ENCODE results near the gene KIF4A. TPM values are rescaled to one million over a fixed set of nuclear protein-coding genes. Genes with fewer than 3 reads are reported as not detected.
"Not testable (repeated sequence)": the region's sequence is repeated elsewhere in the genome, so short reads cannot be mapped to it uniquely, and the experiment has no call there.

The KIF4A gene
- total RNA-seq = under 1 TPM in 3 of 4 donors, not detected in 1; 0.11 to 0.71 (median 0.13) TPM

DNA sequence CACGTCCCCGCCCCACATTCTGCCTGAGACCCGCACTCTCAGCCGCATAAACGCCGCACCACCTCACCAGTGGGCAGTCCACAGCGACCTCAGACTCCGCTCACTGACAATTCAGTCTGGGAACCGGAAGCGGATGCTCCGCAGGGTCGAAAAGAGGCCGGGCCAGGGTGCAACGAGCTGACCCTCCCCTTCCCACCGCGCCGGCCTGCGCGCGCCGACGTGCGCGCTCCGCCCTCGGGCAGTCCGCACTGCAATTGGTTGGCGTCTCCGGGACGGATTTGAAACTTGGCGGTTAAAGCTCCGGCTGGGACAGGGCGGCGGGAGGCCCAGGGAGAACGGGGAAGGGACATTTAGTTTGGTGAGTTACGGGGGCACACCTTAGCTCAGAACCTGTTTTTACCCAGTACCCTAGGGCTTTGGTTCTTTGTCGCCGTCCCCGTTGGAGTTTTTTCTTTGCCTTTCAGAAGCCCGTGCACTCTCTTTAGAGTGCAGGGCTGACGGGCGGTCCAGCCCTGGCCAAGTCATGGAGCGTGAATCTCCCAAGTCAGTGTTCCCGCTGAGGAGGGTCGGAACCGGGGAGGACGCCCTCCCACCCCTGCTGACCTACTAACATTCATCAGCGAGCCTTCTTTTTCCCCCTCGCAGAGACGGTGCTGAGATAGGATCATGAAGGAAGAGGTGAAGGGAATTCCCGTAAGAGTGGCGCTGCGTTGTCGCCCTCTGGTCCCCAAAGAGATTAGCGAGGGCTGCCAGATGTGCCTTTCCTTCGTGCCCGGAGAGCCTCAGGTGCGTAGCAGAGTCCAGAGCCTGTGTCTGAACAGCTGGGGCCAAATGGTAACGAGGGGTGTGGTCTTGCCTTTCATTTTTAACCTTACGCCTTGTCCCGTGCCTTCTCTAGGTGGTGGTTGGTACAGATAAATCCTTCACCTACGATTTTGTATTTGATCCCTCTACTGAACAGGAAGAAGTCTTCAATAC, at the start of gene KIF4A, which contains the start of gene PDZD11:
Gene KIF4A, plus strand, starts transcription at position 312 of the 978 bp plus-strand sequence. Its CDS starts 355 bp downstream, at position 667.
Gene PDZD11, minus strand, starts transcription at position 135 of the 978 bp plus-strand sequence. CDS start 586 bp downstream, outside the sequence.
- 0% methylated on average over 26 of the region's 62 CpGs for WGBS, 2 donors
- peaks cover 0 to 2% of the 10 kb centered on the region in 2 donors for H3K36me3 ChIP-seq
- no peaks in the 10 kb centered on the region for H3K9me3 ChIP-seq
- peak within 1 kb of the TSS in 2 of 3 donors; percentile 23 to 37 for H3K4me3 ChIP-seq (replicated peaks in 1 of 3)
- H3K27me3 ChIP-seq = no peaks in the 10 kb centered on the region
- peak within 1 kb of the TSS in 1 of 3 donors; percentile 24 for H3K27ac ChIP-seq
- H3K4me1 ChIP-seq = peaks cover 0 to 7% of the 10 kb centered on the region in 2 donors
- intact Hi-C loops (cut with DNase I) = no loop called here
- peak; percentile 77 to 78 for DNase-seq
- TF ChIP-seq, protein P1, sequence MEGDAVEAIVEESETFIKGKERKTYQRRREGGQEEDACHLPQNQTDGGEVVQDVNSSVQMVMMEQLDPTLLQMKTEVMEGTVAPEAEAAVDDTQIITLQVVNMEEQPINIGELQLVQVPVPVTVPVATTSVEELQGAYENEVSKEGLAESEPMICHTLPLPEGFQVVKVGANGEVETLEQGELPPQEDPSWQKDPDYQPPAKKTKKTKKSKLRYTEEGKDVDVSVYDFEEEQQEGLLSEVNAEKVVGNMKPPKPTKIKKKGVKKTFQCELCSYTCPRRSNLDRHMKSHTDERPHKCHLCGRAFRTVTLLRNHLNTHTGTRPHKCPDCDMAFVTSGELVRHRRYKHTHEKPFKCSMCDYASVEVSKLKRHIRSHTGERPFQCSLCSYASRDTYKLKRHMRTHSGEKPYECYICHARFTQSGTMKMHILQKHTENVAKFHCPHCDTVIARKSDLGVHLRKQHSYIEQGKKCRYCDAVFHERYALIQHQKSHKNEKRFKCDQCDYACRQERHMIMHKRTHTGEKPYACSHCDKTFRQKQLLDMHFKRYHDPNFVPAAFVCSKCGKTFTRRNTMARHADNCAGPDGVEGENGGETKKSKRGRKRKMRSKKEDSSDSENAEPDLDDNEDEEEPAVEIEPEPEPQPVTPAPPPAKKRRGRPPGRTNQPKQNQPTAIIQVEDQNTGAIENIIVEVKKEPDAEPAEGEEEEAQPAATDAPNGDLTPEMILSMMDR (IDR thresholded peaks at IDR 0.05) = no peak
- peak in 1 of 2 donors; percentile 40 for TF ChIP-seq POLR2A (IDR thresholded peaks at IDR 0.05)

DNA sequence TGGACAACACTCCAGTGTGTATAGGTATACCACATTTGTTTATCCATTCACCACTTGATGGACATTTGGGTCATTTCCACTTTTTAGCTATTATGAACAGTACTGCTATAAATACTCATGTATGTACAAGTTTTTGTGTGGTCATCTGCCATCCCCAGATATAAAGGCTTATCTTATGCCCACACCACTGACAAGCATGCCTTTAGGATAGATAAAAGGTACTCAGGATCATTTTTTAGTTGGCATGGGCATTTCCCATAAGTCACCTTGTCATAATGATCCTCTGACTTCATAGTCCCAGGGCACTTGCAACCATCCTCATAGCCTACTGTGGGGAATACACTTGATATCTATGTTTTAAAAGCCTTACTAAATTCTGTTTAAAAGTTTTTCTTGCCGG, 49.2 kb upstream of the KIF4A start:
- H3K27me3 ChIP-seq = no peaks in the 10 kb centered on the region
- no peaks in the 10 kb centered on the region for H3K4me1 ChIP-seq
- H3K4me3 ChIP-seq (replicated peaks in 1 of 3) = no peak overlapping the region
- DNase-seq = no peak
- TF ChIP-seq, protein P1 (IDR thresholded peaks at IDR 0.05) = no peak
- WGBS, 2 donors = 60 to 90% methylated on average over 1 of the region's 1 CpG
- H3K9me3 ChIP-seq = no peaks in the 10 kb centered on the region
- no peaks in the 10 kb centered on the region for H3K36me3 ChIP-seq
- H3K27ac ChIP-seq = no peak overlapping the region
- intact Hi-C loops (cut with DNase I) = no loop called here

GRCh38 chrX:70241501-70241900, 48.4 kb upstream of the KIF4A start:
- no peaks in the 10 kb centered on the region for H3K36me3 ChIP-seq
- H3K27ac ChIP-seq = no peak overlapping the region
- 80 to 92% methylated on average over 2 of the region's 2 CpGs for WGBS, 2 donors
- H3K4me3 ChIP-seq (replicated peaks in 1 of 3) = no peak overlapping the region
- no peaks in the 10 kb centered on the region for H3K27me3 ChIP-seq
- H3K9me3 ChIP-seq = no peaks in the 10 kb centered on the region
- no peak for DNase-seq
- no peaks in the 10 kb centered on the region for H3K4me1 ChIP-seq
- intact Hi-C loops (cut with DNase I) = no loop called here
- TF ChIP-seq, protein P1 (IDR thresholded peaks at IDR 0.05) = no peak
- TF ChIP-seq POLR2A (IDR thresholded peaks at IDR 0.05) = no peak

DNA sequence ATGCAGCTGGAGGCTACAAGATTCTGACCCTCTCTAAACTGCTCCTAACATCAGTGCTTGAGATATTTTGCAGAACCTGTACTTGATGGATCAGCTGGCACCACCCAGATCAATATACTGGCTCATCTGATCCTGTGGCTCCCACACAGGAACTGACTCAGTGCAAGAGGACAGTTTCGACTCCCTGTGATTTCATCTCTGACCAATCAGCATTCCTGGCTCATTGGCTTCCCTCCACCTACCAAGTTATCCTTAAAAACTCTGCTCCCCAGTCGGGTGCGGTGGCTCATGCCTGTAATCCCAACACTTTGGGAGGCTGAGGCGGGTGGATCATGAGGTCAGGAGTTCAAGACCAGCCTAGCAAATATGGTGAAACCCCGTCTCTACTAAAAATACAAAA, 46.3 kb upstream of the KIF4A start:
- H3K27me3 ChIP-seq; H3K9me3 ChIP-seq; H3K4me3 ChIP-seq (replicated peaks in 1 of 3); H3K4me1 ChIP-seq; H3K36me3 ChIP-seq; DNase-seq; intact Hi-C loops (cut with DNase I); H3K27ac ChIP-seq: not testable (repeated sequence)
- 77 to 100% methylated on average over 5 of the region's 5 CpGs for WGBS, 2 donors

- H3K36me3 ChIP-seq = no peaks in the 10 kb centered on the region
- no peak overlapping the region for H3K4me3 ChIP-seq (replicated peaks in 1 of 3)
- no peaks in the 10 kb centered on the region for H3K4me1 ChIP-seq
- 68 to 83% methylated on average over 6 of the region's 6 CpGs for WGBS, 2 donors
- H3K27me3 ChIP-seq = no peaks in the 10 kb centered on the region
- H3K27ac ChIP-seq = no peak overlapping the region
- no peak for TF ChIP-seq POLR2A (IDR thresholded peaks at IDR 0.05)
- TF ChIP-seq, protein P1 (IDR thresholded peaks at IDR 0.05) = no peak
- intact Hi-C loops (cut with DNase I) = no loop called here
- no peaks in the 10 kb centered on the region for H3K9me3 ChIP-seq
- no peak for DNase-seq
These were observed 45.0 kb upstream of the KIF4A start for GRCh38 chrX:70244881-70245280.
